Vagina (tissue), 2 donors: ENCODE data around the gene YOD1. TPM values are rescaled to one million over a fixed set of nuclear protein-coding genes. Genes with fewer than 3 reads are reported as not detected.

Source experiments
- DNase-seq, 2 donors: peaks; one replicate each; pipeline ENCODE4 v3.0.0-alpha.2; 2017; ENCODE audit errors: extremely low spot score in 2 of 2
- H3K27ac ChIP-seq: fragments of 200-600 bp; sonication (generic); one replicate; pipeline ENCODE4 v1.5.1; 2019
- H3K27me3 ChIP-seq: fragments of 200-600 bp; sonication (generic); one replicate; pipeline ENCODE4 v1.5.1; 2019
- H3K36me3 ChIP-seq, 2 donors: fragments of 200-600 bp; sonication (generic); one replicate each; pipeline ENCODE4 v1.5.1; 2017 to 2019
- H3K4me1 ChIP-seq: fragments of 200-600 bp; sonication (generic); one replicate; pipeline ENCODE4 v1.5.1; 2019
- H3K4me3 ChIP-seq, 2 donors: fragments of 200-600 bp; sonication (generic); 1 replicate in 1 of 2; 2 replicates in 1 of 2; pipeline ENCODE4 v1.5.1; 2016 to 2019
- H3K9me3 ChIP-seq: fragments of 200-600 bp; sonication (generic); one replicate; pipeline ENCODE4 v1.5.1; 2019
- POLR2A ChIP-seq, 2 donors: fragments of 450-650 bp; IDR thresholded peaks; one replicate each; pipeline ENCODE4 v1.6.1; 2017; ENCODE audit warnings: antibody characterized with exemption in 2 of 2, mild to moderate bottlenecking in 2 of 2, moderate library complexity in 2 of 2
- POLR2AphosphoS5 ChIP-seq, 2 donors: sonication (generic); formaldehyde crosslinking; IDR thresholded peaks; one replicate each; pipeline ENCODE4 v1.9.0; 2017; ENCODE audit warnings: antibody characterized with exemption in 2 of 2, mild to moderate bottlenecking in 2 of 2, low read depth in 1 of 2; ENCODE audit not compliant: insufficient read depth in 1 of 2
- intact Hi-C: fragments of 100-400 bp; cut with DNase I; formaldehyde crosslinking; loops from one replicate; pipeline ENCODE4 v1.15.1; 2023
- total RNA-seq: library from RNA; depleted of rRNA; stranded (reverse); fragments of >200 nt; gene quantifications from one replicate; pipeline ENCODE4 v1.2.3, GENCODE V29; 2016
- TF ChIP-seq, protein P1 (sequence below), 3 experiments: fragments of 450-650 bp in 2 of 3; fragments of 200-600 bp in 1 of 3; sonication (generic) in 1 of 3; IDR thresholded peaks; one replicate each; pipeline ENCODE4 v1.5.1; 2017 to 2019; ENCODE audit warnings: antibody characterized with exemption in 3 of 3, mild to moderate bottlenecking in 2 of 3, moderate library complexity in 2 of 3

The YOD1 gene
- total RNA-seq, 1 donor from 2014 or later: 25.3 TPM

DNA sequence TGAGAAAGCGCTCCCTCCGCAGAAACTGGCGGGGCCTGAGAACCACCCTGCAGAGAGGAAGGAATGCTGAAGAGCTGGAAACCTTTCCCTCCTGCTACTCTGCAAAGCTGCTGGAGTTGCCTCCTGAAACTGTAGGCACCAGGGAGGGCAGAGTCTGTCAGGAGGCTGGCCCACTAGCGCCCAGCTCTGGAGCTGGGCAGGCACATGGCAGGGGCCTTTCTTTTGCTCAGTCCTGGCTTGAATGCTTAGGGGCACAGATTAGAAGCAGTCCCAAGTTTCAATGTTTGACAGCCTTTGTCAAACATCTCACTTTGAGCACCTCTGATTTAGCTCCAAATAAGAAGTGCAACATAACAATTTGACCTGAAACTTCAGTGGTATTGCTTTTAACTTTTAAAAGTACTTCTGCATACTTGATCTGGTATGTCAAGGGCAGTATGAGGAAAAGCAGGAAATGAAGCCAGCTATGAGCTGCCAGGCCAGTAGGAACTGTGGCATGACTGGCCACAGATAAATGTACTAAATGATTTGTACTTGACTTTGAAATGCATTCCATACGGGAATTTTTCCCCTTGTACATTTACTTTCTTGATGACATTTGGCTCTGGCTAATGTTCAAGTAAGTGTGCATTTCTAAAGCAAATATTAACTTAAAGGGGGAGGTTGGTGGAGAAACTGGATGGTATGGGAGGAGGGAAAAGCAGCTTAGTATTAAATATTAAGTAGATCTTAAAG, 25.7 kb downstream of the YOD1 start:
- peak overlapping the region; percentile 65 for H3K27ac ChIP-seq
- TF ChIP-seq, protein P1, sequence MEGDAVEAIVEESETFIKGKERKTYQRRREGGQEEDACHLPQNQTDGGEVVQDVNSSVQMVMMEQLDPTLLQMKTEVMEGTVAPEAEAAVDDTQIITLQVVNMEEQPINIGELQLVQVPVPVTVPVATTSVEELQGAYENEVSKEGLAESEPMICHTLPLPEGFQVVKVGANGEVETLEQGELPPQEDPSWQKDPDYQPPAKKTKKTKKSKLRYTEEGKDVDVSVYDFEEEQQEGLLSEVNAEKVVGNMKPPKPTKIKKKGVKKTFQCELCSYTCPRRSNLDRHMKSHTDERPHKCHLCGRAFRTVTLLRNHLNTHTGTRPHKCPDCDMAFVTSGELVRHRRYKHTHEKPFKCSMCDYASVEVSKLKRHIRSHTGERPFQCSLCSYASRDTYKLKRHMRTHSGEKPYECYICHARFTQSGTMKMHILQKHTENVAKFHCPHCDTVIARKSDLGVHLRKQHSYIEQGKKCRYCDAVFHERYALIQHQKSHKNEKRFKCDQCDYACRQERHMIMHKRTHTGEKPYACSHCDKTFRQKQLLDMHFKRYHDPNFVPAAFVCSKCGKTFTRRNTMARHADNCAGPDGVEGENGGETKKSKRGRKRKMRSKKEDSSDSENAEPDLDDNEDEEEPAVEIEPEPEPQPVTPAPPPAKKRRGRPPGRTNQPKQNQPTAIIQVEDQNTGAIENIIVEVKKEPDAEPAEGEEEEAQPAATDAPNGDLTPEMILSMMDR (IDR thresholded peaks at IDR 0.05): no peak
- TF ChIP-seq POLR2A (IDR thresholded peaks at IDR 0.05) (no peak), POLR2AphosphoS5 (IDR thresholded peaks at IDR 0.05; ENCODE audit: insufficient read depth in 1 of 2, low read depth in 1 of 2) (no peak)
- no peaks in the 10 kb centered on the region for H3K27me3 ChIP-seq
- no peak for DNase-seq
- H3K4me1 ChIP-seq: peaks cover 48% of the 10 kb centered on the region
- intact Hi-C loops: no loop called here
- H3K36me3 ChIP-seq: no peaks in the 10 kb centered on the region
- H3K9me3 ChIP-seq: no peaks in the 10 kb centered on the region
- no peak overlapping the region for H3K4me3 ChIP-seq

DNA sequence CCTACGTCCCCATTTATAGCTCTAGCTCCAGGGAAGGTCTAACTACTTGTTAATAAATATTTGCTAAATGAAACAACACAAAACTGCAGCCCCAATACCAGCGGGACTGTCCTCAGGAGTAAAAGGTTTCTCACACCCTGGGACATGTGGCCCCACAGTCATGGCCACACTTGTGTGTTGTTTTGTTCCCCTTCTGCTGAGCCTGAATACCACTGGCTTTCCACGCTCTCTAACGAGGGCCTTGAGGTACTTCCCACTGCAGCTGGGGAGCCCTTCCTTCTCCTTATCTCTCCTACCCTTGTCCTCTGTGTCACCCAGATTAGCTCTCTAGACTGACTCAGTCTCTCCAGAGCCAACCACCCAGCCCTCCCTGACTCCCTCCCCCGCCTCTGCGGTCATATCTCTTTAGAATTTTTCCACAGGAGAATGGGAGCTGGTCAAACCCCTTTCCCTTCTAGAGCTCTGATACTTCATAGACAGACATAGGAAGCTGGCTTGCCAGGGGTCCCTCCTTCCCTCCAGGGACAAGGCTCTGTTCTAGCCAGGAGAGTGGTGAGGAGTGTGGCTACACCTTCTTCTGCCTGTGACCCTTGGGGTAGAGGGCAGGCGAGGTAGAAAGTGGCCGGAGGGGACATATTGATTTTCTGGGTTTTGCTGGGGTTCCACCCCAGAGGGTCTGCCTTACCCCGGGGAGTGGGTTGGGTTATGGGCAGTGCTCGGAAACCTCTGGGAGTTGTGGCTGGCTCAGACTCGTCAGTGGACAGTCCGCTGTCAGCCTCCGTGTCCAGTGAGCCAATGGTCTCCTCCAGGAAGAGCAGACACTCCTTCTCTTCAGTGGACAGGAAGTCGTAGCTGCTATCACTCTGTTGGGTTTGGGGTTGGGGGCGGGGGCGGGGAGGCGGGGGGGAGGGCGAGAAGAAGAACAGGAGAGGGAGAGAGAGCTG, 26.5 kb downstream of the YOD1 start:
- Histone ChIP-seq H3K9me3 (no peaks in the 10 kb centered on the region), H3K36me3 (no peaks in the 10 kb centered on the region), H3K27ac (peak overlapping the region; percentile 65), H3K4me1 (peaks cover 48% of the 10 kb centered on the region), H3K27me3 (no peaks in the 10 kb centered on the region), H3K4me3 (no peak overlapping the region)
- TF ChIP-seq POLR2AphosphoS5 (IDR thresholded peaks at IDR 0.05; ENCODE audit: insufficient read depth in 1 of 2, low read depth in 1 of 2): no peak
- TF ChIP-seq, protein P1 (IDR thresholded peaks at IDR 0.05): no peak
- TF ChIP-seq POLR2A (IDR thresholded peaks at IDR 0.05): no peak
- intact Hi-C loops: no loop called here
- DNase-seq: no peak

- no peaks in the 10 kb centered on the region for H3K9me3 ChIP-seq
- DNase-seq: no peak
- no peak overlapping the region for H3K4me3 ChIP-seq
- peak overlapping the region; percentile 61 for H3K27ac ChIP-seq
- peaks cover 48% of the 10 kb centered on the region for H3K4me1 ChIP-seq
- H3K36me3 ChIP-seq: no peaks in the 10 kb centered on the region
- no peaks in the 10 kb centered on the region for H3K27me3 ChIP-seq
- TF ChIP-seq POLR2AphosphoS5 (IDR thresholded peaks at IDR 0.05; ENCODE audit: insufficient read depth in 1 of 2, low read depth in 1 of 2): no peak
- TF ChIP-seq, protein P1 (IDR thresholded peaks at IDR 0.05): no peak
- TF ChIP-seq POLR2A (IDR thresholded peaks at IDR 0.05): no peak
- intact Hi-C loops: no loop called here
These were observed 27.9 kb downstream of the YOD1 start for GRCh38 chr1:207022996-207023679.

DNA sequence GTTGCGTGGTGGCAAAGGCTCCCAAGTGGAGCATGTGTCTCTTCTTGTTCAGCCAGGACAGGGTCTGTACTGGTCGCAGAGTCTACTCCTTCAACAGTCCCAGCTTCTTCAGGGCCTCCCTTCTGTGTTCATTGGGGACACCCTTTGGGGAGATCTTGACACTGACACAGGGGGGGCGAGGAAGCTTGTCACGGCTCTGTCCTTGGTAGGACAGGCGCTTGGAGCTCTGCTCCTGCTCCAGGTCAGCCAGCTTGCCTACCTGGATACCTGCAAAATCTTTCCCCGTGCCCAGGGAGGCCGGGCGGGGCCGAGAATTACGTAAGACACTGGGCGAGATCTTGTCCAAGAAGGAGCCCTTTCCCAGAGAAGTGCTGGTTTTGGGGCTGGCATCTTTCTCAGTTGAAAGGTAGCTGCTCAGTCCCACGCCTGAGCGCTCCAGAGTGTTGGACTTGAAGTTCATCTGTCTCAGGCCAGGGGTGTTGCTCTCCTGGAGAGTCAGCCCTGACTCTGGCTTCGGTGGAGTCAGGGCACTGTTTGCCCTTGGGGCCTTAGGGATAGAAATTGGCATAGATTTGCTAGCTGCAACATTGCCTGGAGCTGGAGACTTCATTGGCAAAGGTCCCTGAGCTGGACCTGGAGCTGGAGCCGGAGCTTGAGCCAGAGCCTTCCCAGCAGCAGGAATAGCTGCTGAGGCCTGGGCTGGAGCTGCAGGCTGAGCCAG, 29.0 kb downstream of the YOD1 start:
- Histone ChIP-seq H3K4me1 (peaks cover 47% of the 10 kb centered on the region), H3K27me3 (no peaks in the 10 kb centered on the region), H3K4me3 (no peak overlapping the region), H3K27ac (peak overlapping the region; percentile 61), H3K36me3 (no peaks in the 10 kb centered on the region), H3K9me3 (no peaks in the 10 kb centered on the region)
- TF ChIP-seq POLR2AphosphoS5 (IDR thresholded peaks at IDR 0.05; ENCODE audit: insufficient read depth in 1 of 2, low read depth in 1 of 2): no peak
- TF ChIP-seq, protein P1 (IDR thresholded peaks at IDR 0.05): no peak
- TF ChIP-seq POLR2A (IDR thresholded peaks at IDR 0.05): no peak
- intact Hi-C loops: no loop called here
- DNase-seq: no peak
